Stimulated activated CD8-positive, alpha-beta memory T cell treated with anti-CD3 and anti-CD28 coated beads, Interleukin-15, amount 100 ng/mL, for 24 hours (primary cell): ENCODE measurements around the gene XPO1.

Experiments used
- DNase-seq: peaks from one replicate; pipeline ENCODE4 v3.0.0-alpha.2; 2020; ENCODE audit warnings: low read depth

Gene XPO1

DNA sequence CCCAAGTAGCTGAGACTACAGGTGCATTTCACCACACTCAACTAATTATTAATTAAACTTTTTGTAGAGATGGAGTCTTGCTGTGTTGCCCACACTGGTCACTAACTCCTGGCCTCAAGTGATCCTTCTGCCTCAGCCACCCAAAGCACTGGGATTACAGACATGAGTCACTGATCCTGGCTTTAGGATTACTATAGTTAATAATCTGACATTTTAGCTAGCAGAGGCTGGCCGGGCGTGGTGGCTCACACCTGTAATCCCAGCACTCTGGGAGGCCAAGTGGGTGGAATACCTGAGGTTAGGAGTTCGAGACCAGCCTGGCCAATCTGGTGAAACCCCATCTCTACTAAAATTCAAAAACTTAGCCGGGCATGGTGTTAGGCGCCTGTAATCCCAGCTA is 106.8 kb downstream of the XPO1 start:
- no peak for DNase-seq
